ENCODE measurements around the gene REN. TPM values are rescaled to one million over a fixed set of nuclear protein-coding genes. Genes with fewer than 3 reads are reported as not detected.

Gene REN
- total RNA-seq, result 0.07 TPM in 1 of 2 replicates, not detected in the other

GRCh38 chr1:204166219-204166618 lies at the start of gene REN:
TSS of gene REN (minus strand) at chr1:204166337. CDS start at chr1:204166293, 44 bp downstream.

GRCh38 chr1:204213668-204214662 lies 47.8 kb upstream of the REN start, which contains the start of gene GOLT1A:
TSS of gene GOLT1A (minus strand) at chr1:204213988. CDS start at chr1:204213906, 82 bp downstream.

GRCh38 chr1:204196068-204196795 lies 30.1 kb upstream of the REN start, which contains the start of gene KISS1:
TSS of gene KISS1 (minus strand) at chr1:204196491. CDS start at chr1:204192876, 3,615 bp downstream.

GRCh38 chr1:204151552-204152309 lies 14.4 kb downstream of the REN start, which contains the start of gene ETNK2:
TSS of gene ETNK2 (minus strand) at chr1:204152044. CDS start at chr1:204151852, 192 bp downstream.

Other genes starting within 250 kb of the REN start
- gene SOX13, start 93.2 kb downstream of the REN start, total RNA-seq, result 20.9 and 24.4 TPM in 2 replicates
- gene ETNK2, start 14.3 kb downstream of the REN start, total RNA-seq, result 8.0 and 11.2 TPM in 2 replicates
- gene KISS1, start 30.2 kb upstream of the REN start, total RNA-seq, result not detected in 2 replicates
- not detected in 2 replicates for gene GOLT1A, start 47.7 kb upstream of the REN start, total RNA-seq
- 9.3 and 21.9 TPM in 2 replicates for gene PLEKHA6, start 193.6 kb upstream of the REN start, total RNA-seq
- gene PPP1R15B, start 245.5 kb upstream of the REN start, total RNA-seq, result 58.5 and 60.5 TPM in 2 replicates

Data from thoracic aorta endothelial cell (primary cell).